Stomach (tissue), 4 donors: ENCODE results near the gene TBX4.

ENCODE experiments used
- CTCF ChIP-seq, 7 experiments: fragments of 450-650 bp in 4 of 7; fragments of 200-600 bp in 3 of 7; sonication (generic) in 3 of 7; IDR thresholded peaks; one replicate each; pipeline ENCODE4 v1.5.1; 2016 to 2019; ENCODE audit warnings: antibody characterized with exemption in 7 of 7, control low read depth in 2 of 7, mild to moderate bottlenecking in 1 of 7
- POLR2A ChIP-seq, 4 donors: fragments of 450-650 bp; IDR thresholded peaks; one replicate each; pipeline ENCODE4 v1.6.1; 2016; ENCODE audit warnings: antibody characterized with exemption in 4 of 4, control low read depth in 2 of 4, mild to moderate bottlenecking in 1 of 4, moderate library complexity in 1 of 4

DNA sequence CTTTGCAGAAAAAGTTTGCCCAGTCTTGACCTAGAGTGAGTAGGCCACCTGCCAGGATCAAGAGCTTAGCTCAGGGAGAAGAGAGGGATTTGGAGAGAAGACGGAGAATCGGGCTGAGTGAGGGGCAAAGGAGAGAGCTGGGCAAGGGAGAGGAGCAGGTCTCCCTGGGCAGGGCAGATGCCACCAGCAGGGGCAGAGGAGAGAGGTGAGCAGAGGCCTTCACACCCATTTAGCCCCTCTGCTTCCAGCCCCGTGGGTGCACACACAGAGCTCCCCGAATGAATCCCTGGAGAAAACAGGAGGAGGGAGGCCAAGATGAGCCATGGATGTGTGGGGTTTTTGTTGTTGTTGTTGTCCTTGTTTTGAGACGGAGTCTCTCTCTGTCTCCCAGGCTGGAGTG lies 29.2 kb downstream of the TBX4 start:
- no peak for TF ChIP-seq POLR2A (IDR thresholded peaks at IDR 0.05)
- no peak for TF ChIP-seq CTCF (IDR thresholded peaks at IDR 0.05)
